ENCODE results near the gene SLC66A1. TPM values are rescaled to one million over a fixed set of nuclear protein-coding genes. Genes with fewer than 3 reads are reported as not detected.
"Not testable (repeated sequence)": the region's sequence is repeated elsewhere in the genome, so short reads cannot be mapped to it uniquely, and the experiment has no call there.

Gene SLC66A1, protein sequence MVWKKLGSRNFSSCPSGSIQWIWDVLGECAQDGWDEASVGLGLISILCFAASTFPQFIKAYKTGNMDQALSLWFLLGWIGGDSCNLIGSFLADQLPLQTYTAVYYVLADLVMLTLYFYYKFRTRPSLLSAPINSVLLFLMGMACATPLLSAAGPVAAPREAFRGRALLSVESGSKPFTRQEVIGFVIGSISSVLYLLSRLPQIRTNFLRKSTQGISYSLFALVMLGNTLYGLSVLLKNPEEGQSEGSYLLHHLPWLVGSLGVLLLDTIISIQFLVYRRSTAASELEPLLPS
- total RNA-seq: 10 to 100 TPM; 11.4 to 12.0 TPM

DNA sequence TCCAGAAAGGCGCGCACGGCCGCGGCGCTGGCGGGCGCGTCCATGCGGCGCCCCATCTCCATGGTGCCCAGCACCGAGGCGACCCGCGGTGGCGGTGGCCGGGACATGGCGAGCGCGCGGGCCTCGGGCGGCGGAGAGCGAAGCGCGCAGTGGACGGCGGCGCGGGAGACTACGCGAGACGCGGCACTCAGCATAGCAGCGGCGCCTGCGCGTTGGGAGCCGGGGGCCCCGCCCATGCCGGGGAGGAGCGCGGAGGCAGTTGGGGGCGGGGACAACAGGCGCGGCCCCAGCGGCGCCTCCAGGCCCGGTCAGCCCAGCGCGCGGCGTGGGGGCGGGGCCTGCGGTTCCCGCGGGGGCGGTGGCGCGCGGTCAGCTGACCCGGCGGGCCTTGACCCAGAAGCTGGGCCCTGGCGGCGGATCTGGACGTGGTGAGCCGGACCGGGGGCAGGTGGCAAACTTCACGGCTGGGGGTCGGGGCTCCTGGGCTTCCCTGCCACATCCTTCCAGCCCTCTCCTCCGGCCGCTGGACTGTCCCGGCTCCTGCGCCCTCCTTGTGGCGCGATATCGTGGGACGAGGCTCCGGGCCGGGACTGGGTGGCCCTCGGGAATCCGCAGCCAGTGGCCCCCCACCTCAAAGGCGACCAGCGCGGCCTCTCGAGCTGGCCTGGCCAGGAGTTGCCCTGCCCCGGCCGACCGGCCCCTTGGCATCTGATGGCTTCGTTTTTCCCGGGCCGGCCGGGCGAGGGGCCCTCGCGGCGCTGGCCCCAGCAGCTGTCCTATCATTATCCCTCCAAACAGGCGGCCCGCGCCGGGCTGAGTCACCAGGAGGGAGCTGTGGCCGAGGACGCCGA, at the start of gene SLC66A1, which contains the start of gene AKR7A2:
SLC66A1 (plus strand) TSS at position 396 of the 851 bp plus-strand sequence. CDS start 5,352 bp downstream, outside the sequence.
AKR7A2 (minus strand) TSS at position 214 of the 851 bp plus-strand sequence; CDS start at position 194, 20 bp downstream.
- ATAC-seq (ENCODE audit: insufficient number of reproducible peaks, low FRiP score, low read depth) (peak; percentile 82), DNase-seq (ENCODE audit: low spot score) (peak; percentile 63)
- TF ChIP-seq, protein P1, sequence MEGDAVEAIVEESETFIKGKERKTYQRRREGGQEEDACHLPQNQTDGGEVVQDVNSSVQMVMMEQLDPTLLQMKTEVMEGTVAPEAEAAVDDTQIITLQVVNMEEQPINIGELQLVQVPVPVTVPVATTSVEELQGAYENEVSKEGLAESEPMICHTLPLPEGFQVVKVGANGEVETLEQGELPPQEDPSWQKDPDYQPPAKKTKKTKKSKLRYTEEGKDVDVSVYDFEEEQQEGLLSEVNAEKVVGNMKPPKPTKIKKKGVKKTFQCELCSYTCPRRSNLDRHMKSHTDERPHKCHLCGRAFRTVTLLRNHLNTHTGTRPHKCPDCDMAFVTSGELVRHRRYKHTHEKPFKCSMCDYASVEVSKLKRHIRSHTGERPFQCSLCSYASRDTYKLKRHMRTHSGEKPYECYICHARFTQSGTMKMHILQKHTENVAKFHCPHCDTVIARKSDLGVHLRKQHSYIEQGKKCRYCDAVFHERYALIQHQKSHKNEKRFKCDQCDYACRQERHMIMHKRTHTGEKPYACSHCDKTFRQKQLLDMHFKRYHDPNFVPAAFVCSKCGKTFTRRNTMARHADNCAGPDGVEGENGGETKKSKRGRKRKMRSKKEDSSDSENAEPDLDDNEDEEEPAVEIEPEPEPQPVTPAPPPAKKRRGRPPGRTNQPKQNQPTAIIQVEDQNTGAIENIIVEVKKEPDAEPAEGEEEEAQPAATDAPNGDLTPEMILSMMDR (IDR thresholded peaks at IDR 0.05): no peak
- peak within 1 kb of the TSS; percentile 96 for H3K4me3 ChIP-seq
- H3K4me1 ChIP-seq (ENCODE audit: control insufficient read depth in 1 of 2, low read depth in 2 of 2): peaks cover 28 to 34% of the 10 kb centered on the region in 2 donors
- no peaks in the 10 kb centered on the region for H3K27me3 ChIP-seq (replicated peaks; ENCODE audit: insufficient read depth)
- peak within 1 kb of the TSS; percentile 63 to 85 for H3K27ac ChIP-seq
- peaks cover 9% of the 10 kb centered on the region for H3K36me3 ChIP-seq
- no peaks in the 10 kb centered on the region for H3K9me3 ChIP-seq

DNA sequence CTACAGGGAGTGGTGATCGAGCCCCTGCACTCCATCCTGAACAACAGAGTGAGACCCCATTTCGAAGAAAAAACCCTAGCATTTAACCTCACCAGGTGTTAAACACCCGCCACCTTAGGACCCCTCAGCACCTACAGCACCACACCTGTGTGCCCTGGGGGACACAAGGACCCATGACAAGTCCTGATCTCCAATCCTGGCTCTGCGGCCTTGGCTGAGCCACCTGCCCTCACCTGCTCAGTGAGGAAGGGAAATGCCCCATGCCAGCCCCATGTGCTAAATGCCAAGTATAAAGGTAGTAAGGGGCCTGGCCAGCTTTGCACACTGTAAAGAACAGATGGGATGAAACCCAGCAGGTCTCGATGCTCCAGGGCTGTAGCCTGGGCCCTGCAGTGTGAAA, 49.4 kb upstream of the SLC66A1 start:
- no peak for ATAC-seq (ENCODE audit: insufficient number of reproducible peaks, low FRiP score, low read depth)
- no peak for DNase-seq (ENCODE audit: low spot score)
- Histone ChIP-seq H3K27me3 (replicated peaks; ENCODE audit: insufficient read depth) (no peaks in the 10 kb centered on the region), H3K4me3 (no peak overlapping the region), H3K27ac (no peak overlapping the region), H3K4me1 (ENCODE audit: control insufficient read depth in 1 of 2, low read depth in 2 of 2) (no peaks in the 10 kb centered on the region), H3K9me3 (no peaks in the 10 kb centered on the region), H3K36me3 (peaks cover 21% of the 10 kb centered on the region)
- TF ChIP-seq, protein P1 (IDR thresholded peaks at IDR 0.05): no peak

DNA sequence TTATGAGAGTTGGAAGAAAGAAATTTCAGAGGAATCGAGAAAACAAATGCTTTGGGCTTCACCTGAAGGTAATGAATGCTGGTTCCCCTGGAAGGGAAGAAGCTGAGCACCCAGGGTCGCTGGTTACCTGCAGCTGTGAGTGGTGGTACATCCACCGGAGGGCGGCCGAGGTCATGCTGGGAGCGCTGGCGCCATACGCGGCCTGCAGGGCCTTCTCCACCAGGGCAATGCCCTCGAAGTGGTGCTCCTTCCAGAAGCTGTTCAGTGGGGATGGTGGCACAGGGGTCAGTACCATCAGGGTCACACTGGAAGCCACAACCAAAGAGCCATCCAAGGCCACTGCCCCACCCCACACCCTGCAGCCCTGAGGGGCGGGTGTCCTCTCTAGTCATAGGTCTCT, 43.7 kb upstream of the SLC66A1 start:
- ATAC-seq (ENCODE audit: insufficient number of reproducible peaks, low FRiP score, low read depth) (no peak), DNase-seq (ENCODE audit: low spot score) (no peak)
- no peaks in the 10 kb centered on the region for H3K4me1 ChIP-seq (ENCODE audit: control insufficient read depth in 1 of 2, low read depth in 2 of 2)
- no peaks in the 10 kb centered on the region for H3K27me3 ChIP-seq (replicated peaks; ENCODE audit: insufficient read depth)
- TF ChIP-seq, protein P1 (IDR thresholded peaks at IDR 0.05): no peak
- no peaks in the 10 kb centered on the region for H3K9me3 ChIP-seq
- no peaks in the 10 kb centered on the region for H3K36me3 ChIP-seq
- no peak overlapping the region for H3K27ac ChIP-seq
- no peak overlapping the region for H3K4me3 ChIP-seq

DNA sequence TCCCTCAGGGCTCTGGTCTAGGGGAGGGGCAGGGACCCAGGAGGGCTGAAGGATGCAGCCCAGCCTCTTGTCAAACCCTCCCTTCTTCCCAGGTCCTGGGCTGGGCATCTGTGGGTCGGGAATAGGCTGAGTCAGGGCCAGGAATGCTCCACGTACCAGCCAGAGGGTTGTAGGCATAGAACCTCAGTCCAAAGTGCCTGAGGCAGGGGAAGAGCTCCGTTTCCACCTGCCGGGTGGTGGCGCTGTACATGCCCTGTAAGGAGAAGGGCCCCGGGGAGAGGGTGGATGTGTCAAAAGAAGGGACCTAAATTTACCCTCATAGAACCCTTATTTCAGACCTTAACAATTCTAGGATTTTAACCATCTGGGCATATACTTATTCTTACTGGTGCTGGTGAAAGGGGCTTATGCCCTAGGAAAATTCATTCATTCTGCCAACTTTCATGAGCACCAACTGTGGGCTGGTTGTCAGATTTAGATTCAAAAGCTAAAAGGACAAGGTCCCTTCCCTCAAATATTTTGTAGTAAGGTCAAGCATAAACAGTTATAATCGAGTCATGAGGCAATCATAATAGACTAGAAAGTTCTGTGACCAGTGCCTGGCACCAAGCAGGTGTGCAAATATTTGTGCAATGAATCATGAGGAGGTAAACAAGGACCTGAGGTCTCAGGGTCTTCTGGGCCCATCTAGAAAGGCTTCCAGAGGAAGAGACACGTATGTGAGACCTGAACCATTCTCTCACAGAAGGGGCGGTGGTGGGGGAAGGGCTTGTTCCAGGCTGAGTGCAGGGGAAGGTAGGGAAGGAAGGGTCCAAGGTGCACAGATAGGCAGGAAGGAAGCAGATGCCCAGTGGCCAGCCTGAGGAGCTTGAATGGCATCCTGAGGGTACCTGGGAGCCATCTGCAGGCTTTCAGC, 42.4 kb upstream of the SLC66A1 start:
- not testable (repeated sequence) for H3K27ac ChIP-seq; ATAC-seq (ENCODE audit: insufficient number of reproducible peaks, low FRiP score, low read depth); H3K27me3 ChIP-seq (replicated peaks; ENCODE audit: insufficient read depth); H3K4me1 ChIP-seq (ENCODE audit: control insufficient read depth in 1 of 2, low read depth in 2 of 2); H3K9me3 ChIP-seq; DNase-seq (ENCODE audit: low spot score); H3K4me3 ChIP-seq; H3K36me3 ChIP-seq

DNA sequence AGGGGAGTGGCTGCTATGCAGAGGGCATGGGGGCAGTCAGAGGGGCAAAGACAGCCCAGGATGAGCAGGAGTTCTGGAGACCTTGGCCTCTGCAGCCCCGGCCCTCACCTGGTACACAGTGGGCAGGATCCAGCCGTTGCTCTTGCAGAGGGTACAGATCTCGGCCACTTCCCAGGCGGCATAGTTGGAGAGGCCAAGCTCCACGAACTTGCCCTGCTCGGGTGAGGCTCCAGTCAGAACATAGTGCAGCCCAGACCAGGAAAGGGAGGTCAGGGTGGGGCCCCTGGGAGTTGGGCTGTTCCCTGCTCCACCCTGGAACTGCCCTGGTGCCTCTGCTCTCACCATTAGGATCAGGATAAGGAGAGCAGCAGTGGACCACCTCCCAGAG, 41.8 kb upstream of the SLC66A1 start:
- H3K9me3 ChIP-seq; H3K4me1 ChIP-seq (ENCODE audit: control insufficient read depth in 1 of 2, low read depth in 2 of 2); DNase-seq (ENCODE audit: low spot score); H3K27me3 ChIP-seq (replicated peaks; ENCODE audit: insufficient read depth); H3K27ac ChIP-seq; ATAC-seq (ENCODE audit: insufficient number of reproducible peaks, low FRiP score, low read depth); H3K36me3 ChIP-seq; H3K4me3 ChIP-seq: not testable (repeated sequence)
